Activated CD4-positive, alpha-beta T cell treated with anti-CD3 and anti-CD28 coated beads, Interleukin-2, amount 50 U/mL, for 1 hour (primary cell): ENCODE results near the gene NAA50.

Experiments
- DNase-seq: peaks from one replicate; pipeline ENCODE4 v3.0.0-alpha.2; 2020

NAA50 gene

DNA sequence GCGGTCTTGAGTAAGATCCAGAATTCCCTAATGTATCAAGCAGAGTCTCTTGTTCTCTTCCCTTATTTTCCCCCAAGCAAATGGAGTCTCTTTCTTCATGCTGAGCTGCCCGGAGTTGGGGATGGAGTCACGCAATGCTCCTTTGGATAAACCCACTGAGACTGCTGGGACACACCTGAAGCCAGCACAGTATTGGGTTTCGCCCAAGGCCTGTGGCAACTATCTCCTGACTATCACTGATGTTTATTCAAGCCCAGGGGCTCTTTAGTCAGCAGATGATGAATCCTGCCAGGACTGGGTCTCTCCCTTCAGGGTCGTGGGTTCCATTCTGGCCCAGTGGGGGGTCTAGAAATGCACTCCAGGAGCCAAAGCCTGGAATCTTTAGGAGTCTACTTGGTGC lies 60.9 kb downstream of the NAA50 start:
- no peak for DNase-seq

DNA sequence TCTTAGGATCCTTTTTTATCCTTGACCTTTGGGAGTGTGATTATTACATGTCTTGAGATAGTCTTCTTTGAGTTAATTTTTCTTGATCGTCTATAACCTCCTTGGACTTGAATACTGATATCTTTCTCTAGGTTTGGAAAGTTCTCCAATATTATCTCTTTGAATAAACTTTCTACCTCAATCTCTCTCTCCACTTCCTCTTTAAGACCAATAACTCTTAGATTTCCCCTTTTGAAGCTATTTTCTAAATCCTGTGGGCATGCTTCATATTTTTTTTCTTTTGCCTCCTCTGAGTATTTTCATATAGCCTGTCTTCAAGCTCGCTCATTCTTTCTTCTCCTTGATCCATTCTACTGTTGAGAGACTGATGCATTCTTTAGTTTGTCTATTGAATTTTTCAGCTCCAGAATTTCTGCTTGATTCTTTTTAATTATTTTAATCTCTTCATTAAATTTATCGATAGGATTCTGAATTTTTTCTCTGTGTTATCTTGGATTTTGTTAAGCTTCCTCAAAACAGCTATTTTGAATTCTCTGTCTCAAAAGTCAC lies 61.7 kb downstream of the NAA50 start:
- no peak for DNase-seq

DNA sequence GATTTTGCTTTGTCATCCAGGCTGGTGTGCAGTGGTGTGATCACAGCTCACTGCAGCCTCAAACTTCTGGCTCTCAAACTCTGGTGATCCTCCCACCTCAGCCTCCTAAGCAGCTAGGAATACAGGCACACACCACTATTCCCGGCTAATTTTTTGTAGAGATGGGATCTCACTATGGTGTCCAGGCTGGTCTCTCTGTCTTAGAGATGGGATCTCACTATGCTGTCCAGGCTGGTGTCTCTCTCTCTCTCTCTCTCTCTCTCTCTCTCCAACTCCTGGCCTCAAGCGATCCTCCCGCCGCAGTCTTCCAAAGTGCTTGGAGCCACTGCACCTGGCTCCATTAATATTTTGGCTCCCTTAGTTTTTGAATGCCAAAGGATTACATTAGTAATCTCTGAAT lies 67.3 kb downstream of the NAA50 start:
- no peak for DNase-seq

DNA sequence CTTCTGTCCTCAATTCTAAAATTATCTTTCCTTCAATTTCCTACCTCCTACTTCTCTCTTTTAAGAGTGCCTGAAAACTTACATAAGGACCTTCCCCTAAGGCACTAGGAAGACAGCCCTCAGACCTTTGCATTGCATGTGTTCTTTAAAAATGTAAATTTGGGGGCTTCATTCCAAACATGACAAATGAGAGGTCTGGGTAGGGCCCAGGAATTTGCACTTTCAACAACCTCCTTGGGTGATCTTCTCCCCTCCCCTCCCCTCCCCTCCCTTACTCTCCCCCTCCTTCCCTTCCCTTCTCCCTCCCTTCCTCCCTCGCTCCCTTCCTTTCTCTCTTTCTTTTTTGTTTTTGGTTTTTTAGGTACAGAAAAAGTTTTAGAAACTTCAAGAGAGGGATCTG lies 68.3 kb downstream of the NAA50 start:
- no peak for DNase-seq

DNA sequence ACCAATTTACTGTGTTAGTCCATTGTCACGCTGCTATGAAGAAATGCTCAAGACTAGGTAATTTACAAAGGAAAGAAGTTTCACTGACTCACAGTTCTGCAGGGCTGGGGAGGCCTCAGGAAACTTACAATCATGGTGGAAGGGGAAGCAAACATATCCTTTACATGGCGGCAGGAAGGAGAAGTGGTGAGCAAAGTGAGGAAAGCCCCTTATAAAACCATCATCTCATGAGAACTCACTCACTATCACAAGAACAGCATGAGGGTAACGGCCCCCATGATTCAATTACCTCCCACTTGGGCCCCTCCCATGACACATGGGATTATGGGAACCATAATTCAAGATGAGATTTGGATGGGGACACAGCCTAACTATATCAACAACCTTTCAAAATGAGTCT lies 69.8 kb downstream of the NAA50 start:
- no peak for DNase-seq

DNA sequence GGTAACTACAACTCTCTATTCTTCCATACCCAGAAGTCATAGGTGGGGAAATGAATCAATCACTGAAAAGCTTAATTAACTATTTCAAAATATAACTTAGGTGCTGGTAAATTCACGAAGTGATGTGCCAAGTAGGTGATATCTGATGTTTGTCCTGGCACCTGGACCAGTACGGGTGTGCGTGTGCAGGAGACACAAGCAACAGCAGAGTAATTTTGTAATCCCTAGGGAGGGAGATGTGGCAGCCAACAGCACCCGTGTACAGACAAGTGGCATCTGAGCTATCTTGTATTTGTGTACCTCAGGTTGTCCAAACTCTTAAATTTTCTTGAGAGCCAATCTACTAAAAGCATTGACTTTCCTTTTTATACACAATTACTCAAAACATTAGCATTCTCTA lies 72.5 kb downstream of the NAA50 start:
- DNase-seq = no peak

DNA sequence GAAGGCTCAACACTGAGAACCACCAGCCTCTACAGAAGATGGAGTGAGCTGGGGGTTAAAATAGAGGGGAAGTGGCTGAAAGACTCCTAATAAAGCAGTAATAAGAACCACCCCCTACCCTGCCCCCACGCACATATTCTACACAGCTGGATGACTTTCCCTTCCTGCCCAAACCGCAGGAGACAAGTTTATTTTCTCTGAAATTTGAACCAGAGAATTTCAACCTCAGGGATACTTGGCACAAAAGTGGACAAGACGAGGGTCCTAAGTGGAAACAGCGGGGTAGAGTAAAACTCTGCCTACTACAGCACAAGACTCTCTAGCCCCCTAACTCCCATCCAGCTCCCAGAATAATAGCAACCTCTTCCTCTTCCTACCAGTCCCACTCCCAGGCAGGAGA lies 78.0 kb downstream of the NAA50 start:
- no peak for DNase-seq
